Tibial nerve (tissue), 4 donors: Measurements from ENCODE around the gene RNF213. TPM values are rescaled to one million over a fixed set of nuclear protein-coding genes. Genes with fewer than 3 reads are reported as not detected.

Experiments
- DNase-seq, 2 donors: peaks; one replicate each; pipeline ENCODE4 v3.0.0-alpha.2; 2019; ENCODE audit warnings: low spot score in 2 of 2
- H3K27ac ChIP-seq, 4 donors: fragments of 200-600 bp; sonication (generic) in 3 of 4; one replicate each; pipeline ENCODE4 v1.5.1; 2017 to 2019; ENCODE audit warnings: mild to moderate bottlenecking in 1 of 4
- H3K27me3 ChIP-seq, 2 donors: fragments of 200-600 bp; sonication (generic) in 1 of 2; one replicate each; pipeline versions ENCODE4 v1.5.1 to v1.6.0; 2017 to 2019
- H3K36me3 ChIP-seq, 3 donors: fragments of 200-600 bp; sonication (generic); one replicate each; pipeline ENCODE4 v1.5.1; 2018 to 2019
- H3K4me1 ChIP-seq, 4 donors: fragments of 200-600 bp; sonication (generic) in 3 of 4; one replicate each; pipeline ENCODE4 v1.5.1; 2017 to 2019
- H3K4me3 ChIP-seq, 4 donors: fragments of 200-600 bp; sonication (generic) in 3 of 4; one replicate each; pipeline ENCODE4 v1.5.1; 2017 to 2019; ENCODE audit warnings: mild to moderate bottlenecking in 1 of 4, moderate library complexity in 1 of 4
- H3K9me3 ChIP-seq, 4 donors: fragments of 200-600 bp; sonication (generic) in 3 of 4; one replicate each; pipeline ENCODE4 v1.5.1; 2017 to 2019
- CTCF ChIP-seq, 5 experiments: fragments of 200-600 bp in 3 of 5; fragments of 450-650 bp in 2 of 5; sonication (generic) in 3 of 5; IDR thresholded peaks; one replicate each; pipeline ENCODE4 v1.5.1; 2016 to 2019; ENCODE audit warnings: antibody characterized with exemption in 5 of 5, mild to moderate bottlenecking in 3 of 5, moderate library complexity in 2 of 5
- EP300 ChIP-seq, 2 donors: sonication (generic); formaldehyde crosslinking; IDR thresholded peaks; one replicate each; pipeline ENCODE4 v1.6.1; 2017; ENCODE audit warnings: antibody characterized with exemption in 2 of 2, mild to moderate bottlenecking in 1 of 2
- POLR2A ChIP-seq, 2 donors: fragments of 450-650 bp; IDR thresholded peaks; one replicate each; pipeline ENCODE4 v1.6.1; 2017; ENCODE audit warnings: antibody characterized with exemption in 2 of 2, mild to moderate bottlenecking in 2 of 2, moderate library complexity in 2 of 2
- WGBS, 2 donors: methylation state at CpG; one replicate each; pipeline ENCODE4 v1.1.5; 2018; 5-methylcytosine and 5-hydroxymethylcytosine counted together
- total RNA-seq, 4 donors: library from RNA; depleted of rRNA; stranded (reverse); fragments of >200 nt; gene quantifications; one replicate each; pipeline ENCODE4 v1.1.0, GENCODE V29; 2016

RNF213 gene
- total RNA-seq, 4 donors from 2014 or later: 107 to 148 (median 119) TPM

- no peak for TF ChIP-seq CTCF (IDR thresholded peaks at IDR 0.05)
- TF ChIP-seq EP300 (IDR thresholded peaks at IDR 0.05): no peak
- no peak for TF ChIP-seq POLR2A (IDR thresholded peaks at IDR 0.05)
- no peaks in the 10 kb centered on the region for H3K4me1 ChIP-seq
- H3K27me3 ChIP-seq: no peaks in the 10 kb centered on the region
- peaks cover 0 to 100% (median 53%) of the 10 kb centered on the region in 3 donors for H3K36me3 ChIP-seq
- no peaks in the 10 kb centered on the region for H3K9me3 ChIP-seq
- H3K4me3 ChIP-seq: no peak overlapping the region
- 87 to 95% methylated on average over 14 of the region's 14 CpGs for WGBS, 2 donors
- no peak overlapping the region for H3K27ac ChIP-seq
- DNase-seq: no peak
These were observed 125.7 kb downstream of the RNF213 start for GRCh38 chr17:80386341-80386740.

DNA sequence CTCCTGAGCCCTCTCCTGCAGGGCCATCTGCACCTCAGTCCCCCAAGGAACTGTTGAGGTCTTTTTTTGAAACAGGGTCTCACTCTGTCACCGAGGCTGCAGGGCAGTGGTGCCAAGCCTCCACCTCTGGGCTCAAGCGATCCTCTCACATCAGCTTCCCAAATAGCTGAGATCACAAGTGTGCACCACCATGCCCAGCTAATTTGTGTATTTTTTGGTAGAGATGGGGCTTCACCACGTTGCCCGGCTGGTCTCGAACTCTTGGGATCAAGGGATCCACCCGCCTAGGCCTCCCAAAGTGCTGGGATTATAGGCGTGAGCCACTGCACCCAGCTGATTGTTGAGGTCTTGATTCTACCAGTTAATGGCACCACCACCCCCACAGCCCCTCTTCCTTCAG is 126.4 kb downstream of the RNF213 start:
- no peaks in the 10 kb centered on the region for H3K9me3 ChIP-seq
- no peak overlapping the region for H3K27ac ChIP-seq
- TF ChIP-seq POLR2A (IDR thresholded peaks at IDR 0.05) (no peak), CTCF (IDR thresholded peaks at IDR 0.05) (no peak), EP300 (IDR thresholded peaks at IDR 0.05) (no peak)
- 91 to 95% methylated on average over 7 of the region's 7 CpGs for WGBS, 2 donors
- H3K27me3 ChIP-seq: no peaks in the 10 kb centered on the region
- DNase-seq: no peak
- H3K4me1 ChIP-seq: no peaks in the 10 kb centered on the region
- no peak overlapping the region for H3K4me3 ChIP-seq
- H3K36me3 ChIP-seq: peaks cover 0 to 100% (median 46%) of the 10 kb centered on the region in 3 donors

GRCh38 chr17:80388175-80388574 is 127.5 kb downstream of the RNF213 start:
- Histone ChIP-seq H3K4me3 (no peak overlapping the region), H3K27me3 (no peaks in the 10 kb centered on the region), H3K27ac (no peak overlapping the region), H3K4me1 (peaks cover 0 to under 1% (median 0%) of the 10 kb centered on the region in 4 donors), H3K36me3 (peaks cover 0 to 100% (median 46%) of the 10 kb centered on the region in 3 donors), H3K9me3 (no peaks in the 10 kb centered on the region)
- TF ChIP-seq POLR2A (IDR thresholded peaks at IDR 0.05) (no peak), EP300 (IDR thresholded peaks at IDR 0.05) (no peak), CTCF (IDR thresholded peaks at IDR 0.05) (no peak)
- 90 to 95% methylated on average over 15 of the region's 15 CpGs for WGBS, 2 donors
- no peak for DNase-seq

GRCh38 chr17:80388601-80389000 is 127.9 kb downstream of the RNF213 start:
- Histone ChIP-seq H3K27ac (no peak overlapping the region), H3K4me1 (peaks cover 0 to 4% (median 0%) of the 10 kb centered on the region in 4 donors), H3K9me3 (no peaks in the 10 kb centered on the region), H3K4me3 (no peak overlapping the region), H3K27me3 (no peaks in the 10 kb centered on the region), H3K36me3 (peaks cover 0 to 100% (median 46%) of the 10 kb centered on the region in 3 donors)
- 97 to 98% methylated on average over 8 to 10 of the region's 10 CpGs for WGBS, 2 donors
- TF ChIP-seq POLR2A (IDR thresholded peaks at IDR 0.05): no peak
- TF ChIP-seq CTCF (IDR thresholded peaks at IDR 0.05): no peak
- TF ChIP-seq EP300 (IDR thresholded peaks at IDR 0.05): no peak
- no peak for DNase-seq

DNA sequence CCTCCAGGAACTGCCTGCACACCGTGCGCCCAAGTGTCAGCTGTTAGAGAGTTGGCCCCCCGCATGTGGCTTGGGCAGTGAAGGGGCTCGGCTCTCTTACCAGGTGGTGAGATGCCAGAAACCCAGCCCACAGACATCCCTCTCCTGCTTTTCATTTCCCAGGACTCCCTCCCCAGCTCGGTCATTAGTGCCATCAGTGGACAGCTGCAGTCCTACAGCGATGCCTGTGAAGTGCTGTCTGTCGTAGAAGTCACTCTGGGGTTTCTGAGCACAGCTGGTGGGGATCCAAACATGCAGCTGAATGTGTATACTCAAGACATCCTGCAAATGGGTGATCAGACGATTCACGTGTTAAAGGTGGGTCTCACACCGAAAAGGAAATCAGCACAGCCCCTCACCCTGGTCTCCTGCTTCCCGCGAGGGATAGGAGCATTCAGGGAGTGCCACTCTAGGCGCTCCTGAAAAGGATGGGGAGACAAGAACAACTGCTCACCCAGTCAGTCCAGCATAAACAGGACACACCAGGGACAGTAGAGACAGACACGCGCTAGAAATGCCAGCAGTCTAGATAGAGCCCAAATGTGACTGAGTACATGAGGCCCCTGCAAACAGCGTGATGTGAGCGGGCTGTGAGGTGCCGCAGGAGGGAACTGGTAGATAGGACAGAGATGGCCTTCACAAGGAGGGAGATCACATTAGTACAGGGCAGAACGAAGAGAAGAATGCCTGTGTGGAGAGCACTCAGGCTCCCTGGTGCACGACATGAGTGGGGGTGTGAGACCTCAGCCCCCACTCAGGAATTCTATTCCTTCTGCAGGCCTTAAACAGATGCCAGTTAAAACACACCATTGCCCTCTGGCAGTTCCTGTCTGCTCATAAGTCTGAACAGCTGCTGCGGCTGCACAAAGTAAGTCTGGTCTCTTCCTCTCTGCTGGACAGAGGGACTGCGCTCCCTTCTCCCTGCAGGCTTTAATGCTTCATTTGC is 128.7 kb downstream of the RNF213 start:
- peaks cover 0 to 10% (median under 1%) of the 10 kb centered on the region in 4 donors for H3K4me1 ChIP-seq
- no peak for DNase-seq
- no peaks in the 10 kb centered on the region for H3K9me3 ChIP-seq
- WGBS, 2 donors: 75 to 81% methylated on average over 18 to 22 of the region's 22 CpGs
- TF ChIP-seq CTCF (IDR thresholded peaks at IDR 0.05): no peak
- no peak for TF ChIP-seq EP300 (IDR thresholded peaks at IDR 0.05)
- TF ChIP-seq POLR2A (IDR thresholded peaks at IDR 0.05): no peak
- no peaks in the 10 kb centered on the region for H3K27me3 ChIP-seq
- no peak overlapping the region for H3K27ac ChIP-seq
- H3K4me3 ChIP-seq: no peak overlapping the region
- peaks cover 0 to 99% (median 46%) of the 10 kb centered on the region in 3 donors for H3K36me3 ChIP-seq
